Keratinocyte (primary cell): Measurements from ENCODE around the gene PRPF38A. TPM values are rescaled to one million over a fixed set of nuclear protein-coding genes. Genes with fewer than 3 reads are reported as not detected.

ENCODE experiments used
- DNase-seq: peaks from one replicate; pipeline ENCODE4 v3.0.0-alpha.2; 2011; ENCODE audit warnings: low read depth, missing footprints, low spot score
- FAIRE-seq: peaks from 2 replicates; lab custom pipeline; 2011; peaks lifted over from hg19 to GRCh38; lab: Jason Lieb, UNC
- H2AFZ ChIP-seq: 2 replicates; pipeline ENCODE4 v1.6.0; 2012; ENCODE audit warnings: low read length, control low read depth, inconsistent platforms; ENCODE audit not compliant: control insufficient read depth
- H3K27ac ChIP-seq: 2 replicates; pipeline ENCODE4 v1.5.1; 2011; ENCODE audit warnings: low read length; ENCODE audit not compliant: control insufficient read depth, insufficient read depth
- H3K27me3 ChIP-seq: 3 replicates; pipeline ENCODE4 v1.6.0; 2011; ENCODE audit warnings: low read length; ENCODE audit not compliant: control insufficient read depth, insufficient read depth; ENCODE audit errors: extremely low read depth
- H3K36me3 ChIP-seq, 2 experiments: 2 replicates in 1 of 2; 3 replicates in 1 of 2; pipeline ENCODE4 v1.5.1; 2011; ENCODE audit warnings: low read length in 2 of 2, mild to moderate bottlenecking in 1 of 2; ENCODE audit not compliant: control insufficient read depth in 2 of 2, insufficient read depth in 2 of 2; ENCODE audit errors: extremely low read depth in 1 of 2
- H3K4me1 ChIP-seq: 3 replicates; pipeline ENCODE4 v1.5.1; 2011; ENCODE audit warnings: low read length; ENCODE audit not compliant: control insufficient read depth, insufficient read depth; ENCODE audit errors: extremely low read depth
- H3K4me2 ChIP-seq: 3 replicates; pipeline ENCODE4 v1.6.0; 2011; ENCODE audit warnings: low read depth, low read length; ENCODE audit not compliant: control insufficient read depth, insufficient read depth; ENCODE audit errors: extremely low read depth
- H3K4me3 ChIP-seq, 3 experiments: fragments of 200-600 bp in 1 of 3; sonication (generic) in 1 of 3; 2 replicates in 2 of 3; 3 replicates in 1 of 3; pipeline ENCODE4 v1.5.1; 2011 to 2016; ENCODE audit warnings: low read length in 3 of 3, mild to moderate bottlenecking in 3 of 3, control low read depth in 2 of 3, inconsistent platforms in 1 of 3, low read depth in 1 of 3, mixed read lengths in 1 of 3, mixed run types in 1 of 3, moderate library complexity in 1 of 3; ENCODE audit not compliant: control insufficient read depth in 2 of 3, insufficient read depth in 2 of 3; ENCODE audit errors: extremely low read depth in 1 of 3
- H3K79me2 ChIP-seq: 2 replicates; pipeline ENCODE4 v1.6.0; 2012; ENCODE audit warnings: low read length; ENCODE audit not compliant: control insufficient read depth, insufficient read depth
- H3K9ac ChIP-seq: 3 replicates; pipeline ENCODE4 v1.6.0; 2011; ENCODE audit warnings: low read length; ENCODE audit not compliant: control insufficient read depth, insufficient read depth; ENCODE audit errors: extremely low read depth
- H3K9me1 ChIP-seq: 3 replicates; pipeline ENCODE4 v1.6.0; 2011; ENCODE audit warnings: low read length; ENCODE audit not compliant: control insufficient read depth, insufficient read depth; ENCODE audit errors: extremely low read depth
- H3K9me3 ChIP-seq: 2 replicates; pipeline ENCODE4 v1.5.1; 2012; ENCODE audit warnings: low read depth, low read length; ENCODE audit not compliant: control insufficient read depth
- H4K20me1 ChIP-seq: 3 replicates; pipeline ENCODE4 v1.6.0; 2011; ENCODE audit warnings: low read length; ENCODE audit not compliant: control insufficient read depth, insufficient read depth; ENCODE audit errors: extremely low read depth
- EZH2 ChIP-seq: IDR thresholded peaks from one replicate; pipeline ENCODE4 v1.6.1; 2012; ENCODE audit warnings: inconsistent platforms, mild to moderate bottlenecking, low read length, moderate library complexity
- dilution Hi-C: fragments of 300-500 bp; cut with MboI; formaldehyde crosslinking; loops from one replicate; pipeline ENCODE4 v1.7.0; 2020; ENCODE audit warnings: low sequenced_read_pairs; ENCODE audit not compliant: extremely low pct_ligation_motif_present
- polyA plus RNA-seq, 5 experiments: library from polyadenylated mRNA; depleted of rRNA in 3 of 5; stranded (reverse) in 3 of 5; stranded (forward) in 1 of 5; unstranded in 1 of 5; fragments of >200 nt; gene quantifications; 1 replicate in 1 of 5; 2 replicates in 3 of 5; 3 replicates in 1 of 5; pipeline versions ENCODE4 v1.2.1 to v1.2.3, GENCODE V29; 2011 to 2012; ENCODE audit warnings: missing spikeins in 2 of 5, low read depth in 1 of 5, low replicate concordance in 1 of 5
- TF ChIP-seq, protein P1 (sequence below), 3 experiments: IDR thresholded peaks in 1 of 3; conservative IDR thresholded peaks in 1 of 3; optimal IDR thresholded peaks in 1 of 3; 2 replicates in 2 of 3; 3 replicates in 1 of 3; pipeline versions ENCODE3 to v1.5.1; 2011; ENCODE audit warnings: low read length in 3 of 3, mild to moderate bottlenecking in 3 of 3, moderate library complexity in 2 of 3, control low read depth in 1 of 3, inconsistent platforms in 1 of 3; ENCODE audit not compliant: insufficient read depth in 2 of 3; ENCODE audit errors: extremely low read depth in 1 of 3

The PRPF38A gene
- polyA plus RNA-seq, 1 donor (not counting 4 experiments of a cell fraction or from before 2014, with no cell fraction given), result 29.5 TPM

GRCh38 chr1:52357397-52357796 lies 47.0 kb upstream of the PRPF38A start:
- Histone ChIP-seq H3K36me3 (peaks cover 49 to 66% of the 10 kb centered on the region in 2 experiments), H3K9ac (no peak overlapping the region)
- dilution Hi-C loops, result no loop called here

GRCh38 chr1:52358851-52359497 lies 45.4 kb upstream of the PRPF38A start:
- peaks cover 5% of the 10 kb centered on the region for H3K79me2 ChIP-seq
- DNase-seq (no peak), FAIRE-seq (no peak)
- H3K4me3 ChIP-seq, result no peak overlapping the region
- H4K20me1 ChIP-seq, result no peaks in the 10 kb centered on the region
- no peaks in the 10 kb centered on the region for H3K27me3 ChIP-seq
- no peak overlapping the region for H3K9ac ChIP-seq
- H3K9me3 ChIP-seq, result no peaks in the 10 kb centered on the region
- H3K36me3 ChIP-seq, result peaks cover 42 to 60% of the 10 kb centered on the region in 2 experiments
- H3K9me1 ChIP-seq, result no peaks in the 10 kb centered on the region
- no peak overlapping the region for H3K27ac ChIP-seq
- H2AFZ ChIP-seq, result no peak overlapping the region
- dilution Hi-C loops, result no loop called here
- TF ChIP-seq EZH2, result no peak
- TF ChIP-seq, protein P1, sequence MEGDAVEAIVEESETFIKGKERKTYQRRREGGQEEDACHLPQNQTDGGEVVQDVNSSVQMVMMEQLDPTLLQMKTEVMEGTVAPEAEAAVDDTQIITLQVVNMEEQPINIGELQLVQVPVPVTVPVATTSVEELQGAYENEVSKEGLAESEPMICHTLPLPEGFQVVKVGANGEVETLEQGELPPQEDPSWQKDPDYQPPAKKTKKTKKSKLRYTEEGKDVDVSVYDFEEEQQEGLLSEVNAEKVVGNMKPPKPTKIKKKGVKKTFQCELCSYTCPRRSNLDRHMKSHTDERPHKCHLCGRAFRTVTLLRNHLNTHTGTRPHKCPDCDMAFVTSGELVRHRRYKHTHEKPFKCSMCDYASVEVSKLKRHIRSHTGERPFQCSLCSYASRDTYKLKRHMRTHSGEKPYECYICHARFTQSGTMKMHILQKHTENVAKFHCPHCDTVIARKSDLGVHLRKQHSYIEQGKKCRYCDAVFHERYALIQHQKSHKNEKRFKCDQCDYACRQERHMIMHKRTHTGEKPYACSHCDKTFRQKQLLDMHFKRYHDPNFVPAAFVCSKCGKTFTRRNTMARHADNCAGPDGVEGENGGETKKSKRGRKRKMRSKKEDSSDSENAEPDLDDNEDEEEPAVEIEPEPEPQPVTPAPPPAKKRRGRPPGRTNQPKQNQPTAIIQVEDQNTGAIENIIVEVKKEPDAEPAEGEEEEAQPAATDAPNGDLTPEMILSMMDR (optimal IDR thresholded peaks at IDR 0.05 in 1 of 3, IDR thresholded peaks at IDR 0.05 in 1 of 3, conservative IDR thresholded peaks at IDR 0.05 in 1 of 3; ENCODE audit: extremely low read depth in 1 of 3, insufficient read depth in 2 of 3, low read length in 3 of 3), result no peak
- no peak overlapping the region for H3K4me2 ChIP-seq
- H3K4me1 ChIP-seq, result no peaks in the 10 kb centered on the region

More at GRCh38 chr1:52357397-52357796, 47.0 kb upstream of the PRPF38A start:
- Histone ChIP-seq H3K9me1 (no peaks in the 10 kb centered on the region), H3K79me2 (peaks cover 3% of the 10 kb centered on the region), H3K27me3 (no peaks in the 10 kb centered on the region), H4K20me1 (no peaks in the 10 kb centered on the region), H3K4me3 (no peak overlapping the region), H3K27ac (no peak overlapping the region), H2AFZ (no peak overlapping the region), H3K4me1 (no peaks in the 10 kb centered on the region), H3K9me3 (no peaks in the 10 kb centered on the region), H3K4me2 (no peak overlapping the region)
- no peak for TF ChIP-seq EZH2
- TF ChIP-seq, protein P1 (optimal IDR thresholded peaks at IDR 0.05 in 1 of 3, IDR thresholded peaks at IDR 0.05 in 1 of 3, conservative IDR thresholded peaks at IDR 0.05 in 1 of 3; ENCODE audit: extremely low read depth in 1 of 3, insufficient read depth in 2 of 3, low read length in 3 of 3), result no peak
- FAIRE-seq (no peak), DNase-seq (no peak)
